HEK293T (cell line): Measurements from ENCODE around the gene AXIN2.

Experiments used
- CTCF ChIA-PET: fragments of 350-600 bp; formaldehyde crosslinking; extraction: SDS; loops from one replicate; lab custom pipeline; 2021; ENCODE audit warnings: antibody characterized with exemption, inconsistent platforms; lab: Yijun Ruan, JAX
- POLR2A ChIA-PET: fragments of 350-600 bp; formaldehyde crosslinking; extraction: SDS; loops from one replicate; lab custom pipeline; 2020; ENCODE audit warnings: antibody characterized with exemption, inconsistent platforms; lab: Yijun Ruan, JAX
- DNase-seq: peaks from one replicate; pipeline ENCODE4 v3.0.0; 2012; ENCODE audit warnings: mixed read lengths; ENCODE audit errors: extremely low spot score
- ARNT ChIP-seq: fragments of 450-650 bp; IDR thresholded peaks from 2 replicates; pipeline ENCODE4 v1.6.1; 2017; ENCODE audit warnings: mild to moderate bottlenecking
- BHLHE40 ChIP-seq: fragments of 450-650 bp; IDR thresholded peaks from 2 replicates; pipeline ENCODE4 v1.6.1; 2016; ENCODE audit warnings: mild to moderate bottlenecking, moderate library complexity, borderline replicate concordance
- CTBP1 ChIP-seq: fragments of 450-650 bp; IDR thresholded peaks from 2 replicates; pipeline ENCODE4 v1.6.1; 2016; ENCODE audit warnings: borderline replicate concordance
- ELF4 ChIP-seq: fragments of 450-650 bp; IDR thresholded peaks from 2 replicates; pipeline ENCODE4 v1.6.1; 2017; ENCODE audit warnings: antibody characterized with exemption
- FOXA1 ChIP-seq: fragments of 450-650 bp; IDR thresholded peaks from 2 replicates; pipeline ENCODE4 v1.6.1; 2016; ENCODE audit warnings: mild to moderate bottlenecking
- FOXK2 ChIP-seq: fragments of 450-650 bp; IDR thresholded peaks from 2 replicates; pipeline ENCODE4 v1.6.1; 2016; ENCODE audit warnings: mild to moderate bottlenecking
- FOXM1 ChIP-seq: fragments of 450-650 bp; IDR thresholded peaks from 2 replicates; pipeline ENCODE4 v1.6.1; 2017; ENCODE audit warnings: mild to moderate bottlenecking, borderline replicate concordance
- HDGF ChIP-seq: fragments of 450-650 bp; IDR thresholded peaks from 2 replicates; pipeline ENCODE4 v1.6.1; 2017; ENCODE audit warnings: antibody characterized with exemption, borderline replicate concordance
- L3MBTL2 ChIP-seq: fragments of 450-650 bp; conservative IDR thresholded peaks from 2 replicates; pipeline ENCODE4 v1.6.1; 2016; ENCODE audit warnings: mild to moderate bottlenecking
- LEF1 ChIP-seq: fragments of 450-650 bp; IDR thresholded peaks from 2 replicates; pipeline ENCODE4 v1.6.1; 2017; ENCODE audit warnings: mild to moderate bottlenecking, borderline replicate concordance
- NFRKB ChIP-seq: fragments of 450-650 bp; IDR thresholded peaks from 2 replicates; pipeline ENCODE4 v1.6.1; 2016; ENCODE audit warnings: mild to moderate bottlenecking, moderate library complexity
- PKNOX1 ChIP-seq: fragments of 450-650 bp; IDR thresholded peaks from 2 replicates; pipeline ENCODE4 v1.6.1; 2016
- SP1 ChIP-seq: fragments of 450-650 bp; IDR thresholded peaks from 2 replicates; pipeline ENCODE4 v1.6.1; 2017
- SUZ12 ChIP-seq: fragments of 450-650 bp; IDR thresholded peaks from 2 replicates; pipeline ENCODE4 v1.6.1; 2016; ENCODE audit warnings: mild to moderate bottlenecking
- TARDBP ChIP-seq: fragments of 450-650 bp; IDR thresholded peaks from 2 replicates; pipeline ENCODE4 v1.6.1; 2016
- ZNF384 ChIP-seq: fragments of 450-650 bp; IDR thresholded peaks from 2 replicates; pipeline ENCODE4 v1.6.1; 2016

The AXIN2 gene

GRCh38 chr17:65556910-65557348 lies 4.5 kb downstream of the AXIN2 start:
- TF ChIP-seq LEF1 = no peak
- no peak for TF ChIP-seq BHLHE40
- no peak for TF ChIP-seq FOXA1
- TF ChIP-seq L3MBTL2 = no peak
- TF ChIP-seq TARDBP = no peak
- no peak for TF ChIP-seq CTBP1
- no peak for TF ChIP-seq ARNT
- no peak for TF ChIP-seq ELF4
- no peak for TF ChIP-seq FOXK2
- no peak for TF ChIP-seq PKNOX1
- no peak for TF ChIP-seq SP1
- TF ChIP-seq ZNF384 = no peak
- no peak for TF ChIP-seq FOXM1
- no peak for TF ChIP-seq HDGF
- TF ChIP-seq NFRKB = no peak
- no peak for TF ChIP-seq SUZ12
- no peak for DNase-seq
- POLR2A ChIA-PET = no interaction called here

DNA sequence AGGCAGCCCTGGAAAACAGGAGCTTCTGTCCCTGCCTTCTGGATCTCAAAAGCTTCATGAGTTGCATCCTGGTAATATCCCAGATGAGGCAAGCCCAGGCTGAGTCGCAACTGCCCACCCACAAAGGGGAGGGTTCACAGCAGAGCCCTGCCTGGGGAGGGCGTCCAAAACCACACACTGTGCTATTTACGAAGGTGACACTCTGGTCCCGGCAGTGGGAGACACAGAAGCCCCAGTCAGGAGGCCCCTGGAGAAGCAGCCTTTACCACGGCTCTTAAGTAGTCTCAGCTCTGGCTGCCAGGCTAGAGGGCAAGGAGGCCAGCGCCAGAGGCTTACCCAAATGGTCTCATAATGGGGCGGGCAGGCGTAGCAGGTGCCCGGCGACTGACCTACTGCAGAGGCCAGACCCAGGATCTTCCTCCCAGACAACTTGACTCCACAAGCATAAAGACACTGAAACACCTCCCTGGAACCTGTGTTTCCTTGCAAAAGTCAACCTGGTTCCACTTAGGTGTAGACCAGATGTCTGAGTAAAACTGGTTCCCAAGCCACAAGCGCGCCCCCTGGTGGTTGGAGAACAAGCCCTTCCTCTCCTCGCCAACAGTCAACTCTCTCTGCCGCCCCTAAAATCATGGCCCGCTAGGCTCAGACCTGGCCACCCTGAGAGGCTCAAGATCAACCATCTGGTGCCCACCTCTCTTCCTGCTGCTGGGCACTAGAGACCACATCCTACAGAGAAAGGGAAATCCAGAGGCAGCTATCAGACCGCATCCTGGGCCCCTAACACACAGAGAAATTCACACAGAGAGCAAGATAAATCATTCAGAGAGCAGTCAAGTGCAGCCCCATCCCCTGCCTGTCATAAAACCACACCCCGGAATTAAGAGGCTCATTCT lies 5.2 kb downstream of the AXIN2 start:
- peak; percentile 79 for DNase-seq
- POLR2A ChIA-PET = no interaction called here
- TF ChIP-seq NFRKB (no peak), PKNOX1 (peak; percentile 88)
- CTCF ChIA-PET = interaction anchor here (1.0 to 1.1 kb wide), 3 partner anchors 13 to 325 kb away, joined by 3 read pairs; no protein-coding TSS in a partner anchor

More at GRCh38 chr17:65556910-65557348, 4.5 kb downstream of the AXIN2 start:
- CTCF ChIA-PET = interaction anchor here (1.1 kb wide), 2 partner anchors 14 to 235 kb away, joined by 3 read pairs; no protein-coding TSS in a partner anchor

- no peak for TF ChIP-seq ZNF384
- TF ChIP-seq TARDBP = no peak
- no peak for TF ChIP-seq FOXA1
- TF ChIP-seq FOXM1 = no peak
- no peak for TF ChIP-seq FOXK2
- no peak for TF ChIP-seq ARNT
- no peak for TF ChIP-seq NFRKB
- TF ChIP-seq LEF1 = no peak
- no peak for TF ChIP-seq PKNOX1
- TF ChIP-seq SP1 = no peak
- TF ChIP-seq ELF4 = no peak
- no peak for TF ChIP-seq CTBP1
- TF ChIP-seq BHLHE40 = no peak
- no peak for TF ChIP-seq SUZ12
- no peak for TF ChIP-seq L3MBTL2
- TF ChIP-seq HDGF = no peak
- CTCF ChIA-PET = no interaction called here
- POLR2A ChIA-PET = no interaction called here
- no peak for DNase-seq
These were observed 6.8 kb downstream of the AXIN2 start for GRCh38 chr17:65554553-65555223.

DNA sequence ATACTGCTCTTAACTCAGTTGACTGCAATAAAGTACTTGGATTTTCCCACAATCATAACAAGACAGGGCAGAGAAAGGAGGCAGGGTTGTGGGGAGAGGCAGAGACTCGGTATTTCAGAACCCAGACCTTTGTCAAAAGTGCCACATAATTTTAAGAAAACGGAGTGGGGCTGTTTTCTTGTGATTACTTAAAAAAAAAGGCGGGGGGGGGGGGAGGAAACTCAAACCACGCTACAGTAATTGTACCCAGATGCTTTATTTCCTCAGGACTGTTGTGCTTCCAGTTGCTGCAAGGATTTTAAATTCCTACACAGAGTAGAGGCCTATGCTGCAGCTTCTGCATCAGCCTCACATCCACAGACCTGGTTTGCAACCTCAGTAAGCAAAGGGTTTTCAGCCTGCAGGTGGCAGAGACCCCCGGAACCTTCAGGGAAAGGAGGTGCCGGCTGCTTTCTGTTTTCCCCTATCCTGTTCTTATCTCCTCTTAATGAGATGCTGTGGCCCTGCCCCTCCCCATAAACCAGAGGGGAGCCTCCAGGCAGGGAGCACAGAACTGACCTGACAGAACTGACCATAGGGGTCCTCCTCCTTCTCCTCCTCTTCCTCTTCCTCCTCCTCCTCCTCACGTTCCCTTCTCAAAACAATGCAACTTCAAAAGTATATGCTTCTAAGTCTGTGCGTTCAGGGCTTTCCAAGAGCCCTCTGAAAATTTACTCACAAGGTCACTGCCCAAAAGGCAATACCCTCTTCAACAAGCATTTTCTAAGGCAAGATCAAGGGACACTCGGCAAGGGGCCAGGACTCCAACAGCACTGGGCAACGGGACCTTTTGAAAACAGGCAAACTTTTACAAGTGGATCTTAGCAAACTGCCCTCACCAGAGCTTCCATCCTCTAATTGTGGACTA lies 7.5 kb downstream of the AXIN2 start:
- no peak for TF ChIP-seq LEF1
- no peak for TF ChIP-seq FOXK2
- TF ChIP-seq HDGF = no peak
- no peak for TF ChIP-seq TARDBP
- TF ChIP-seq ZNF384 = no peak
- no peak for TF ChIP-seq NFRKB
- no peak for TF ChIP-seq FOXM1
- no peak for TF ChIP-seq SP1
- no peak for TF ChIP-seq ARNT
- no peak for TF ChIP-seq PKNOX1
- TF ChIP-seq SUZ12 = no peak
- TF ChIP-seq FOXA1 = no peak
- no peak for TF ChIP-seq ELF4
- TF ChIP-seq BHLHE40 = no peak
- TF ChIP-seq CTBP1 = no peak
- TF ChIP-seq L3MBTL2 = no peak
- ChIA-PET POLR2A (no interaction called here), CTCF (no interaction called here)
- DNase-seq = no peak
